Natural killer cell treated with Interleukin-12 subunit alpha and Interleukin-12 subunit beta and Interleukin-15 and Interleukin-18, amount 100 ng/mL, for 72 hours (primary cell): Measurements from ENCODE around the gene MYT1. TPM values are rescaled to one million over a fixed set of nuclear protein-coding genes. Genes with fewer than 3 reads are reported as not detected.
A peak's percentile ranks its signal among the peaks of the same experiment; 100 is the strongest.
"Not testable (repeated sequence)": the region's sequence is repeated elsewhere in the genome, so short reads cannot be mapped to it uniquely, and the experiment has no call there.

Source experiments
- ATAC-seq, 2 donors: fragments of 150-1000 bp; cut with Tn5 transposase in 1 of 2; sonication (Bioruptor Pico), chemical (Tn5 transposase) in 1 of 2; 2 replicates each; pipeline ENCODE4 v1.10.0; 2021
- DNase-seq: peaks from one replicate; pipeline ENCODE4 v3.0.0; 2022; ENCODE audit warnings: low spot score
- H3K27ac Mint-ChIP-seq, 2 donors: 1 replicate in 1 of 2; 2 replicates in 1 of 2; pipeline ENCODE4 v1.8.0; 2022; ENCODE audit warnings: mixed read lengths in 2 of 2, mild to moderate bottlenecking in 1 of 2, moderate library complexity in 1 of 2
- H3K27me3 Mint-ChIP-seq, 2 donors: 1 replicate in 1 of 2; 2 replicates in 1 of 2; pipeline ENCODE4 v1.8.0; 2022; ENCODE audit warnings: mixed read lengths in 2 of 2
- H3K36me3 Mint-ChIP-seq: one replicate; pipeline ENCODE4 v1.8.0; 2022; ENCODE audit warnings: mixed read lengths
- H3K4me1 Mint-ChIP-seq, 2 donors: 1 replicate in 1 of 2; 2 replicates in 1 of 2; pipeline ENCODE4 v1.8.0; 2022; ENCODE audit warnings: low read depth in 2 of 2, mixed read lengths in 2 of 2, mild to moderate bottlenecking in 1 of 2
- H3K4me3 Mint-ChIP-seq: one replicate; pipeline ENCODE4 v1.8.0; 2022; ENCODE audit warnings: mixed read lengths
- H3K9me3 Mint-ChIP-seq: 2 replicates; pipeline ENCODE4 v1.8.0; 2022; ENCODE audit warnings: mixed read lengths
- total RNA-seq, 2 donors: library from RNA; stranded (reverse); gene quantifications; one replicate each; pipeline ENCODE4 v1.2.3, GENCODE V29; 2022

Gene MYT1
- total RNA-seq, result not detected

DNA sequence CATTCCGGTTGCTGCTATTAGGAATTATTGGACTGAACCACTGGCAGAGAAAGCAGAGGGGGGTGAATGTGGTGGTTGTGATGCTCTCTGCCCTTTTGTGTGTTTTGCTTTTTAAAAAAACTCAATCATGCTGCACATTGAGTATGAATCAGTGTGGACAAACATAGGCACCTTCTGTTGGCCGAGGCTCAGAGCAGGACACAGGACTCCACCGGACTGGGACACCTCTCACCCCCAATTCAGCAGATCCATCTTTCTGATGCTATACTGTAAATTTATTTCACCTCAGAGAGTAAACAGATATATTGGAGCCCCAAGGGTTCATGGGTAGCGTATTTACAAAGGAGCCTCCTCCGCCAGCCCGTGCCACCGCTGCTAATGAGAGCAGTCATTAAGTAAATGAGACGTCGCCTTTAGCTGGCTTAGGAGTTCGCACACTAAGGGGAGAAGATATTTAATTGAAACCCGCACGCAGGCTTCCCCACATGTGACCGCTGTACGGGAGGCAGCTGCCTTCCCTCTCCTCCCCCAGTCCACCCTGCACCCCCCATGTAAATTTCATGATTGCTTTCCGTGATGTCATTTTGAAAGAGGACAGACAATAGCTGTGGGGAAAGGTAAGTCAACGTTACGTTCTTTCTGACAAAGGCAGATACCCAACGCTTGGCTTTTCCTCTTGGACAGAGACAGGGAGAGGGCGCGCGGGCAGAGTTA is at the start of gene MYT1:
Gene MYT1, plus strand, starts transcription at position 330 of the 714 bp plus-strand sequence. CDS start 34,410 bp downstream, outside the sequence.
- peaks cover 0 to 11% of the 10 kb centered on the region in 2 donors for H3K4me1 Mint-ChIP-seq
- no peak within 1 kb of the TSS for H3K27ac Mint-ChIP-seq
- no peak for DNase-seq
- ATAC-seq, result no peak
- peaks cover 22 to 25% of the 10 kb centered on the region in 2 donors for H3K27me3 Mint-ChIP-seq
- no peaks in the 10 kb centered on the region for H3K36me3 Mint-ChIP-seq
- no peaks in the 10 kb centered on the region for H3K9me3 Mint-ChIP-seq
- H3K4me3 Mint-ChIP-seq, result no peak within 1 kb of the TSS

DNA sequence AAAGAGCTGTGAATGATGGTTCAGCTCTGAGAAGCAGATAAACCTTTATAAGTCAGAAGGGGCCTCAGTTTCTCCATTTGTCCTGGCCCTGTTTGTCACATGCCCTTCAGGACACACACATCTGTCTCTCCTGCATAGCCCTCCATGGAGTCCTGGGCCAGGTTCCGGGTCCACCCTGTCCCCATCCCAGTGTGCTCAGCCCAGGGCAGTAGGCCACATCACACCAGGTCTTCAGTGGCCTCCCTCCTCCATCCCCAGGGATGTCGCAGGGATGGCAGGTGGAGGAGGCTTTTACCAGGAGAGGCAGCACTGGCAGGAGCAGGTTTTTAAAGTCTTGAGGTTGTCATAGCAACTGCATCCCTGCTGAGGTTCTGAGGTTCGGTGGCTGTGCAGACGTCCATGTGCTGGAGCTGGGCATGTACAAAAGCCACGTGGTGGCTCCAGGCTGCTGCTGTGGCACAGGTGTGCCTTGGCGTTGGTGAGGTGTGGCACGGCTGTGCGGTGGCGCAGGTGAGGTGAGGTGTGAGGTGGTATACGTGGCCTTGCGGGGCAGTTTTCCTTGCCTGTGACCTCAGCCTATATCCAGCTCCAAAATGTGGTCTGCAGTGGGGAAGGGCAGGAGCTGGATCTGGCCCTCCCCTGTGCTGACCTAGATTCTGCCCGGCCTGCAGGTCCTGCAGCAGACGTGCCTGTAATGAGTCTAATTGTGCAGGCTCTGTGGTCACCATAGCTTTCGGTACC is 48.9 kb upstream of the MYT1 start:
- ATAC-seq (no peak), DNase-seq (peak; percentile 42)
- Mint-ChIP-seq H3K4me1 (peaks cover 4 to 5% of the 10 kb centered on the region in 2 donors), H3K4me3 (no peak overlapping the region), H3K27ac (no peak overlapping the region), H3K9me3 (no peaks in the 10 kb centered on the region), H3K27me3 (no peaks in the 10 kb centered on the region), H3K36me3 (no peaks in the 10 kb centered on the region)

DNA sequence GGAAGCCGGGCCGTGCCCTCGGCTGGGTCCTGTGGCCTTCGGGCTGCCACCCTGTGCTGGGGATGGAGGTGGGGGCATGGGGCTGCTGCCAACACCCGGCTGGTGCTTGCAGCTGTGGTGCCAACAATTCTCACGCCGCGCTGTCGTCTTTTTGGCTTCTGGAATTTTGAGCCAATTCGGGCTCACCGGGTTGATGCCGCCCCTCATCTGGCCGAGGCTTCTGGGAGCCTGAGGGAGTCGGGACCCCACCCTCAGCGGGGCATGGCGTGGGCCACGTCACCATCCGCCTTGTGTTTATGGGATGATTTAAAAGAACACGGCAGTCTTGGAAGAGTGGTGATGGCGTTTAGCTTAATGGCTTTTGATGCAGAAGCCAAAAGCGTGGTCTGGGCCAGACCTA is 48.2 kb upstream of the MYT1 start:
- Mint-ChIP-seq H3K9me3 (no peaks in the 10 kb centered on the region), H3K27me3 (no peaks in the 10 kb centered on the region), H3K36me3 (no peaks in the 10 kb centered on the region), H3K27ac (no peak overlapping the region), H3K4me3 (no peak overlapping the region), H3K4me1 (peaks cover 4 to 7% of the 10 kb centered on the region in 2 donors)
- no peak for DNase-seq
- ATAC-seq, result no peak

DNA sequence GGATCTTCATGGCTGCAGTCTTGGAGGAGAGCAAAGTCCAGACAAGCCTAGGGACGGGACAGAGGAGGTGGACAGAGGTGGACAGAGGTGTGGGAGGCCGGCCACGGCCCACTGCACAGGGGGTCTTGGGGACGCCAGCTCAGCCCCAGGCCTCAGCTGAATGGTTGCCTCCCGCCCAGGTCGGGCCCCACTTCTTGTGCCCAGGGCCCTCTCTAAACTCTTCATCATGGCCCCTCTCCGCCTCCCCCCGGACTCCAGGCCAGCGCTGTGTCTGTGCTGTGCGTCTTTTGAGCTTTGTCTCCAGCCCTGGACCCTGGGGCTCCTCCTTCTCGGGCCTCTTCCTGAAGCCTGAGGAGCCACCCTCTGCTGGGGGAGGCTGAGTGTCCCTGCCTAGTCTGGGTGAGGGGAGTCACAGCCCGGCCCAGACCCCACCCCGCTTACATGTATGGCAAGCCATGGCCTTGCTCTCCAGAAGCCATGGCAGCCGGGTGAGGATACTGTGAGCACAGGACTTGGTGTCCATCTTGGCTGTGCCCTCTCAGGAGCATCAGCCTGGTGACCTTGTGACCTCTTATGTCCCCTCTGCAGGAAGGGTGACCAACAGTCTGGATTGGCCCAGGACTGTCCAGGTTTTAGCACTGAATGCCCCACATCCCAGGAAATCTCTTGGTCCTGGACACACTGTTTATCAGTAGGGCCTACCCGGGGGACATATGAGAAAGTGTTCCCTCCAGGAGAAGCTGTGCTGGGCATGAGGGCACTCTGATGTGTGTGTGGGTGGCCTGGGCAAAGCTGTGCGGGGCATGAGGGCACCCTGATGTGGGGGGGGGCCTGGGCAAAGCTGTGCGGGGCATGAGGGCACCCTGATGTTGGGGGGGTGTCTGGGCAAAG is 47.5 kb upstream of the MYT1 start:
- no peak for ATAC-seq

DNA sequence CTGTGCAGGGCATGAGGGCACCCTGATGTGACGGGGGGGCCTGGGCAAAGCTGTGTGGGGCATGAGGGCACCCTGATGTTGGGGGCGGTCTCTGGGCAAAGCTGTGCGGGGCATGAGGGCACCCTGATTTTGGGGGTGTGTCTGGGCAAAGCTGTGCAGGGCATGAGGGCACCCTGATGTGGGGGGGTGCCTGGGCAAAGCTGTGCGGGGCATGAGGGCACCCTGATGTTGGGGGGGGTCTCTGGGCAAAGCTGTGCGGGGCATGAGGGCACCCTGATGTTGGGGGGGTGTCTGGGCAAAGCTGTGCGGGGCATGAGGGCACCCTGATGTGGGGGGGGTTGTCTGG is 46.8 kb upstream of the MYT1 start:
- H3K4me1 Mint-ChIP-seq, H3K36me3 Mint-ChIP-seq, H3K27me3 Mint-ChIP-seq, H3K9me3 Mint-ChIP-seq, H3K4me3 Mint-ChIP-seq, H3K27ac Mint-ChIP-seq, ATAC-seq: not testable (repeated sequence)
- peak; percentile 20 for DNase-seq

More for the DNA sequence above, 47.5 kb upstream of the MYT1 start:
- Mint-ChIP-seq H3K4me3 (no peak overlapping the region), H3K36me3 (no peaks in the 10 kb centered on the region), H3K9me3 (no peaks in the 10 kb centered on the region), H3K27me3 (peaks cover 0 to 4% of the 10 kb centered on the region in 2 donors), H3K4me1 (peaks cover 4 to 7% of the 10 kb centered on the region in 2 donors), H3K27ac (no peak overlapping the region)
- peak; percentile 55 for DNase-seq

DNA sequence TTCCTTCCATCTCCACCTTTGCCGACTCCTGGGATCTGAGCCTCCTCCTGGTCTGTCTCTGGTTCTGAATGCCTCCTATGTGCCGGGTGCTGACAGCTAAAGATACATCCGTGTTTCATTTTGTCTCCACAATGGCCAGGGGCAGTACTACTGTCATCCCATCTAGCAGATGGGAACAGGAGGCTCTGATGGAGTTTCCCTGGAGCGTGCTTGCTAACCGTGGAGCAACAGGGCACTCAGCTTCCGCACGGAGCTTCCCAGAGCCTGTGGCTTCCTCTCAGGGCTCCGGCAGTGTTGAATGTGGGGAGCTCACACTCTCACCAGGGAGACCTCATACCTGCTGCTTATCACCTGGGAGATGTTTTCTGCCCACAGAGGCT is 45.0 kb upstream of the MYT1 start:
- peaks cover 4 to 7% of the 10 kb centered on the region in 2 donors for H3K4me1 Mint-ChIP-seq
- no peaks in the 10 kb centered on the region for H3K9me3 Mint-ChIP-seq
- ATAC-seq, result no peak
- no peak overlapping the region for H3K4me3 Mint-ChIP-seq
- no peak overlapping the region for H3K27ac Mint-ChIP-seq
- H3K27me3 Mint-ChIP-seq, result peaks cover 0 to 7% of the 10 kb centered on the region in 2 donors
- no peaks in the 10 kb centered on the region for H3K36me3 Mint-ChIP-seq
- peak; percentile 25 for DNase-seq

DNA sequence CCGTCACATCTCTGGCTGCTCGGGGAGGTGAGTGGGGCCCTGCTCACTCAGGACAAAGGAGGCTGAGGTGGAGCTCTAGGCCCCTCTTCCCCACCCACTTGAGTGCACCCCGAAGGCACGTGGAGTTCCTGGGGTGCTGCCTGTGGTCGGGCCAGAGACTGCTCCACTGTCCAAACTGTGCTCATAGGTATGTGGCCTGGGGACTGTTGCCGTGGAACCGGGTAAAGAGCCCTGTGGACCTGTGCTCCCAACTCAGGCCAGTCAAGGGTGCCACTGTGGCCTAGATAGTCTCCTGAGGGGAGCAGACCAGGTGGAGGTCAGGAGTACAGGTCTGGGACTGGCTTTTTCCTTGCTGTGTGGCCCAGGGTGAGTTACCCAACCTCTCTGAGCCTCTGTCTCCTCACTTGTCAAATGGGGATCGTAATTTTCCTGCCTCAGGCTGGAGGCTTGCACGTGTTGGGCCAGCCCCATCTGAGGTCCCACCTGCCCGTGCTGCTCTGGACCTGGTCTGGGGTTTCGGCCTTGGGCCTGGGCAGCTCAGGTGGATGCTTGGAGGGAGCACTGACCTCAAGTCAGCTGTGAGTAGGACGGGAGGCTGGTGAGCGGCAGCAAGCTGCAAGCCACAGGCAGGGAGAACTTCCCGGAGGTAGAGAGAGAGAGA is 44.4 kb upstream of the MYT1 start:
- H3K9me3 Mint-ChIP-seq, result no peaks in the 10 kb centered on the region
- peak in 1 of 2 donors; percentile 22 for ATAC-seq
- DNase-seq, result peak; percentile 44
- no peaks in the 10 kb centered on the region for H3K36me3 Mint-ChIP-seq
- peaks cover 4 to 7% of the 10 kb centered on the region in 2 donors for H3K4me1 Mint-ChIP-seq
- peaks cover 0 to 7% of the 10 kb centered on the region in 2 donors for H3K27me3 Mint-ChIP-seq
- H3K4me3 Mint-ChIP-seq, result peak overlapping the region; percentile 42
- peak overlapping the region in 1 of 2 donors; percentile 59 for H3K27ac Mint-ChIP-seq

DNA sequence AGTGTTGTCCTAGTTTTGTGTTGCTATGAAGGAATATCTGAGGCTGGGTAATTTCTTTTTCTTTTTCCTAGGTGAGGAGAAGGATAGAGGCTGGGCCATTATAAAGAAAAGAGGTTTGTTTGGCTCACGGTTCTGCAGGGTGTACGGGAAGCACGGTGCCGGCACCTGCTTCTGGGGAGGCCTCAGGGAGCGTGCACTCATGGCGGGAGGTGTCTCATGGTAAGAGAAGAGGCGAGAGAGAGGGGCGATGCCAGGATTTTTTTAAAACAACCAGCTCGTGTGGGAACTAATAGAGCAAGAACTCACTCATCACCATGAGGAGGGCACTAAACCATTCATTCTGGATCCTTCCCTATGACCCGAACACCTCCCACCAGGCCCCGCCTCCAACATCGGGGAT is 42.7 kb upstream of the MYT1 start:
- Mint-ChIP-seq H3K4me3 (no peak overlapping the region), H3K27ac (no peak overlapping the region), H3K9me3 (no peaks in the 10 kb centered on the region), H3K4me1 (peaks cover 4 to 7% of the 10 kb centered on the region in 2 donors), H3K27me3 (peaks cover 0 to 9% of the 10 kb centered on the region in 2 donors), H3K36me3 (no peaks in the 10 kb centered on the region)
- DNase-seq (peak; percentile 10), ATAC-seq (no peak)

DNA sequence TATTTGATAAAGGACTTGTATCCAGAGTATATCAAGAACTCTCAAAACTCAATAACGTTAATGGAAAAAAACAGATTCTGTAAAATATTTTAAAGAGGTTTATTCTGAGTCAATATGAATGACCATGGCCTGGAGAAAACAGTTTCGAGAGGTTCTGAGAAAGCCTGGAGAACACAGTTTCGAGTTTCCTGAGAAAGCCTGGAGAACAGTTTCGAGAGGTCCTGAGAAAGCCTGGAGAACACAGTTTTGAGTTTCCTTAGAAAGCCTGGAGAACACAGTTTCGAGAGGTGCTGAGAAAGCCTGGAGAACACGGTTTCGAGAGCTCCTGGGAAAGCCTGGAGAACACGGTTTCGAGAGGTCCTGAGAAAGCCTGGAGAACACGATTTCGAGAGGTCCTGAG is 41.3 kb upstream of the MYT1 start:
- H3K27ac Mint-ChIP-seq, ATAC-seq, DNase-seq, H3K4me1 Mint-ChIP-seq, H3K27me3 Mint-ChIP-seq, H3K4me3 Mint-ChIP-seq, H3K9me3 Mint-ChIP-seq, H3K36me3 Mint-ChIP-seq: not testable (repeated sequence)

DNA sequence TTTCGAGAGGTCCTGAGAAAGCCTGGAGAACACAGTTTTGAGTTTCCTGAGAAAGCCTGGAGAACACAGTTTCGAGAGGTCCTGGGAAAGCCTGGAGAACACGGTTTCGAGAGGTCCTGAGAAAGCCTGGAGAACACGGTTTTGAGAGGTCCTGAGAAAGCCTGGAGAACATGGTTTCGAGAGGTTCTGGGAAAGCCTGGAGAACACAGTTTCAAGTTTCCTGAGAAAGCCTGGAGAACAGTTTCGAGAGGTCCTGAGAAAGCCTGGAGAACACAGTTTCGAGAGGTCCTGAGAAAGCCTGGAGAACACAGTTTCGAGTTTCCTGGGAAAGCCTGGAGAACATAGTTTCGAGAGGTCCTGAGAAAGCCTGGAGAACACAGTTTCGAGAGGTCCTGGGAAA is 40.7 kb upstream of the MYT1 start:
- not testable (repeated sequence) for DNase-seq, H3K4me1 Mint-ChIP-seq, H3K27ac Mint-ChIP-seq, H3K9me3 Mint-ChIP-seq, ATAC-seq, H3K4me3 Mint-ChIP-seq, H3K36me3 Mint-ChIP-seq
- peaks cover 5 to 12% of the 10 kb centered on the region in 2 donors for H3K27me3 Mint-ChIP-seq

DNA sequence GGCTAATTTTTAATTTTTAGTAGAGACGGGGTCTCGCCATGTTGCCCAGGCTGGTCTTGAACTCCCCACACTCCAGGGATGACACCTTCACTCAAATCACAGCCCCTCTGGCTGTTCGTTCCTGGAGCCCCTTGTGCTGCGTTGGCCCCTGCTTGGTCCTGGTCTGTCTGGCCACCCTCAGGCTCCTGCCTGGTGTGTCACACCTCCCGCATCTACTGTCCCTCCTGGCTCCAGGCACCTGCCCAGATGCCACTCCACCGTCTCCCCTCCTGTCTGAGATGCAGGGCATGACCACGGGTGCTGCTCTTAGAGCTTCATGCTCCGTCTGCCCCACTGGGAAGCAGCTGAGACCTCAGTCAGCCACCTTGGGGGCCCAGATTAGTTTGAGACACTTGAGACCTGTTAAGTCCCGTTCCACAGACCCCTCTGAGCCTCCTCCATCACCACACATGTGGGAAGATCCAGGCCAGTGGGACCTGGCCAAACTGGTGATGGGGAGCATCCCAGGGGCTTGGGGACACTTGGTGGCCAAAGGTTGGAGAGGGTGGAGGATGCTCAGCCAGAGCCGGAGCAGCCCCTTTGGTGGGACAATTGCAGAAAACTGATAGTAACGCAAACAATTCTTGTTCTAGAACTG is 35.0 kb upstream of the MYT1 start:
- Mint-ChIP-seq H3K27me3 (peaks cover 14 to 18% of the 10 kb centered on the region in 2 donors), H3K36me3 (no peaks in the 10 kb centered on the region), H3K4me1 (no peaks in the 10 kb centered on the region), H3K9me3 (no peaks in the 10 kb centered on the region), H3K4me3 (no peak overlapping the region), H3K27ac (no peak overlapping the region)
- ATAC-seq (peak in 1 of 2 donors; percentile 38), DNase-seq (peak; percentile 49)

DNA sequence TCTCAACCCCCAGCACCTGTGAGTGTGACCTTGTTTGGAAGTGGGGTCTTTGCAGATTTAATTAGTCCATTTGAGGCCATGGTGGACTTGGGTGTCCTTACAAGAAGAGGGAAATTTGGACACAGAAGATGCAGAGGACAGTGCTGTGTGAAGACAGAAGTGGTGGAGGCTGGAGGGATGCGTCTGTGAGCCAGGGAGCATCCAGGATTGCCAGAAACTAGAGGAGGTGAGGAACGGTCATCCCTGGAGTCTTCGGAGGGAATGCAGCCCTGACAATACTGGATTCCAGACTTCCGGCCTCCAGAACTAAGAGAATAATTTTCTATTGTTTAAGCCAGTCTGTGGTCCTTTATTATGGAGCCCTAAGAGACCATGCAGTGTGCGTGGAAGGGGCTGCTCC is 34.0 kb upstream of the MYT1 start:
- H3K4me1 Mint-ChIP-seq, result no peaks in the 10 kb centered on the region
- peak; percentile 38 for DNase-seq
- peaks cover 14 to 18% of the 10 kb centered on the region in 2 donors for H3K27me3 Mint-ChIP-seq
- no peak for ATAC-seq
- H3K4me3 Mint-ChIP-seq, result no peak overlapping the region
- no peak overlapping the region for H3K27ac Mint-ChIP-seq
- no peaks in the 10 kb centered on the region for H3K36me3 Mint-ChIP-seq
- no peaks in the 10 kb centered on the region for H3K9me3 Mint-ChIP-seq

DNA sequence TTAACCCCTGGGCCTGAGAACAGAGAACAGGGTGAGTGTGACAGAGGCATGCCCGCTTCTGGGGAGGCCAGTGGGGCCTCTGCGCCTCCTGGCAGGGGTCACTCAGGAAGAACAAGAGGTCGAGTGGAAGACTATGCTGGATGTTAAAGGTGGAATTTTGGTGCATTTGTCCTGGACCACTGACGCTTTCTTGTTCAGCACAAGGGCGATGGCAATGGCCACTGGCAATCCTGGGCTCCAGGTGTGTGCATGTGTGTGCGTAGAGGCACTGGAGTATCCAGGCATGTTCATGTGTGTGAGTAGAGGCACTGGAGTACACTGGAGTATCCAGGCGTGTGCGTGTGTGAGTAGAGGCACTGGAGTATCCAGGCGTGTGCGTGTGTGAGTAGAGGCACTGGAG is 33.4 kb upstream of the MYT1 start:
- Mint-ChIP-seq H3K4me3 (no peak overlapping the region), H3K27me3 (peaks cover 14 to 21% of the 10 kb centered on the region in 2 donors), H3K36me3 (no peaks in the 10 kb centered on the region), H3K9me3 (no peaks in the 10 kb centered on the region), H3K4me1 (no peaks in the 10 kb centered on the region), H3K27ac (no peak overlapping the region)
- no peak for ATAC-seq
- DNase-seq, result no peak
